Measurements from ENCODE around the gene PITPNB.

Gene PITPNB

DNA sequence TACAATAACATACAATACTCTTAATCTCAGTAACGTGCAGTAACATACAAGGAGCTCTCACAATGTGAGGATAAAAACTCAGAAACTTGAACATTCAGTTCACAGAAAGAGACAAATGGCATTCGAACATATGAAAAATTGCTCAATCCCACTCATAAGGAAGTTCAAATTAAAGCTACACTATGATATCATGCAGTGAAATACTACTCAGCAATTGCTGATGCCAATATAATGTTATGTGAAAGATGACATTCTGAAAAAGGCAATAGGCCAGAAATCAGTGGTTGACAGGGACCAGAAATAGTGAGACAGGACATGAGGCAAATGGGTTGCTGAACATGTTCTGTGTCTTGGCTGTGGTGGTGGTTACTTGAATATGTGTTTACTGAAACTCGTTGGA, 33.7 kb upstream of the PITPNB start:
- Histone ChIP-seq H3K4me3 (ENCODE audit: insufficient read length, low read depth) (no peak overlapping the region), H3K36me3 (ENCODE audit: insufficient read depth, insufficient read length, low read length) (no peaks in the 10 kb centered on the region)
- DNase-seq (ENCODE audit: low read depth, low spot score), result no peak

DNA sequence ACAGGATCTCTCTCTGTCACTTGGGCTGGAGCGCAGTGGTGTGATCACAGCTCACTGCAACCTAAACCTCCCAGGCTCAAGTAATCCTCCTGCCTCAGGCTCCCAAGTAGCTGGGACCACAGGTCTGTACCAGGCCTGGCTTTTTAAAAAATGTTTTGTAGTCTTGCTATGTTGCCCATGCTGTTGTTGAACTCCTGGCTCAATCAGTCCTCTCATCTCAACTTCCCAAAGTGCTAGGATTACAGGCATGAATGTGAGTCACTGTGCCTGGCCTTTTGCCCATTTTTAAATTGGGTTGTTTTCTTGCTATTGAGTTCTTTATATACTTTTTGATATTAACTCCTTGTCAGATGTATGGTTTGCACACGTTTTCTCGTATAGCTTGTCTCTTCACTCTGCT, 33.0 kb upstream of the PITPNB start:
- DNase-seq (ENCODE audit: low read depth, low spot score), result no peak
- Histone ChIP-seq H3K9ac (ENCODE audit: insufficient read length, low read depth) (no peak overlapping the region), H3K36me3 (ENCODE audit: insufficient read depth, insufficient read length, low read length) (no peaks in the 10 kb centered on the region), H3K4me1 (ENCODE audit: insufficient read depth, insufficient read length) (no peaks in the 10 kb centered on the region), H3K4me3 (ENCODE audit: insufficient read length, low read depth) (no peak overlapping the region), H3K9me3 (ENCODE audit: insufficient read depth, low read length) (no peaks in the 10 kb centered on the region), H3K27me3 (ENCODE audit: insufficient read depth, insufficient read length) (no peaks in the 10 kb centered on the region)
- no peak for TF ChIP-seq SUZ12 (IDR thresholded peaks at IDR 0.05; ENCODE audit: extremely low read depth, insufficient read depth, insufficient read length)
- no peak for TF ChIP-seq ZNF274 (IDR thresholded peaks at IDR 0.05; ENCODE audit: low read depth, low read length)
- no peak for TF ChIP-seq YY1 (IDR thresholded peaks at IDR 0.05; ENCODE audit: insufficient read depth, insufficient read length)

More for the DNA sequence above, 33.7 kb upstream of the PITPNB start:
- H3K9me3 ChIP-seq (ENCODE audit: insufficient read depth, low read length), result no peaks in the 10 kb centered on the region
- H3K27me3 ChIP-seq (ENCODE audit: insufficient read depth, insufficient read length), result no peaks in the 10 kb centered on the region
- no peaks in the 10 kb centered on the region for H3K4me1 ChIP-seq (ENCODE audit: insufficient read depth, insufficient read length)
- H3K9ac ChIP-seq (ENCODE audit: insufficient read length, low read depth), result no peak overlapping the region
- TF ChIP-seq SUZ12 (IDR thresholded peaks at IDR 0.05; ENCODE audit: extremely low read depth, insufficient read depth, insufficient read length), result no peak
- TF ChIP-seq YY1 (IDR thresholded peaks at IDR 0.05; ENCODE audit: insufficient read depth, insufficient read length), result no peak
- TF ChIP-seq ZNF274 (IDR thresholded peaks at IDR 0.05; ENCODE audit: low read depth, low read length), result no peak

GRCh38 chr22:27949421-27949820, 30.4 kb upstream of the PITPNB start:
- H3K4me3 ChIP-seq (ENCODE audit: insufficient read length, low read depth), result no peak overlapping the region
- H3K36me3 ChIP-seq (ENCODE audit: insufficient read depth, insufficient read length, low read length), result no peaks in the 10 kb centered on the region
- H3K4me1 ChIP-seq (ENCODE audit: insufficient read depth, insufficient read length), result no peaks in the 10 kb centered on the region
- no peak for DNase-seq (ENCODE audit: low read depth, low spot score)
- no peak overlapping the region for H3K9ac ChIP-seq (ENCODE audit: insufficient read length, low read depth)
- TF ChIP-seq SUZ12 (IDR thresholded peaks at IDR 0.05; ENCODE audit: extremely low read depth, insufficient read depth, insufficient read length) (no peak), ZNF274 (IDR thresholded peaks at IDR 0.05; ENCODE audit: low read depth, low read length) (no peak), YY1 (IDR thresholded peaks at IDR 0.05; ENCODE audit: insufficient read depth, insufficient read length) (no peak)
- no peaks in the 10 kb centered on the region for H3K27me3 ChIP-seq (ENCODE audit: insufficient read depth, insufficient read length)
- H3K9me3 ChIP-seq (ENCODE audit: insufficient read depth, low read length), result no peaks in the 10 kb centered on the region

GRCh38 chr22:27948569-27948968, 29.5 kb upstream of the PITPNB start:
- H3K4me3 ChIP-seq (ENCODE audit: insufficient read length, low read depth), result no peak overlapping the region
- TF ChIP-seq YY1 (IDR thresholded peaks at IDR 0.05; ENCODE audit: insufficient read depth, insufficient read length), result no peak
- TF ChIP-seq ZNF274 (IDR thresholded peaks at IDR 0.05; ENCODE audit: low read depth, low read length), result no peak
- TF ChIP-seq SUZ12 (IDR thresholded peaks at IDR 0.05; ENCODE audit: extremely low read depth, insufficient read depth, insufficient read length), result no peak

GRCh38 chr22:27947448-27947847, 28.4 kb upstream of the PITPNB start:
- Histone ChIP-seq H3K9ac (ENCODE audit: insufficient read length, low read depth) (no peak overlapping the region), H3K4me3 (ENCODE audit: insufficient read length, low read depth) (no peak overlapping the region), H3K4me1 (ENCODE audit: insufficient read depth, insufficient read length) (no peaks in the 10 kb centered on the region), H3K27me3 (ENCODE audit: insufficient read depth, insufficient read length) (no peaks in the 10 kb centered on the region), H3K9me3 (ENCODE audit: insufficient read depth, low read length) (no peaks in the 10 kb centered on the region), H3K36me3 (ENCODE audit: insufficient read depth, insufficient read length, low read length) (no peaks in the 10 kb centered on the region)
- DNase-seq (ENCODE audit: low read depth, low spot score), result no peak
- TF ChIP-seq YY1 (IDR thresholded peaks at IDR 0.05; ENCODE audit: insufficient read depth, insufficient read length), result no peak
- TF ChIP-seq ZNF274 (IDR thresholded peaks at IDR 0.05; ENCODE audit: low read depth, low read length), result no peak
- TF ChIP-seq SUZ12 (IDR thresholded peaks at IDR 0.05; ENCODE audit: extremely low read depth, insufficient read depth, insufficient read length), result no peak

More at GRCh38 chr22:27948569-27948968, 29.5 kb upstream of the PITPNB start:
- Histone ChIP-seq H3K4me1 (ENCODE audit: insufficient read depth, insufficient read length) (no peaks in the 10 kb centered on the region), H3K9me3 (ENCODE audit: insufficient read depth, low read length) (no peaks in the 10 kb centered on the region), H3K9ac (ENCODE audit: insufficient read length, low read depth) (no peak overlapping the region), H3K27me3 (ENCODE audit: insufficient read depth, insufficient read length) (no peaks in the 10 kb centered on the region), H3K36me3 (ENCODE audit: insufficient read depth, insufficient read length, low read length) (no peaks in the 10 kb centered on the region)
- DNase-seq (ENCODE audit: low read depth, low spot score), result no peak

- no peak for DNase-seq (ENCODE audit: low read depth, low spot score)
Observed at GRCh38 chr22:27941143-27941542, 22.1 kb upstream of the PITPNB start.

GRCh38 chr22:27937453-27937852, 18.4 kb upstream of the PITPNB start:
- no peak for DNase-seq (ENCODE audit: low read depth, low spot score)
- no peaks in the 10 kb centered on the region for H3K36me3 ChIP-seq (ENCODE audit: insufficient read depth, insufficient read length, low read length)
- no peak overlapping the region for H3K4me3 ChIP-seq (ENCODE audit: insufficient read length, low read depth)
- TF ChIP-seq SUZ12 (IDR thresholded peaks at IDR 0.05; ENCODE audit: extremely low read depth, insufficient read depth, insufficient read length) (no peak), ZNF274 (IDR thresholded peaks at IDR 0.05; ENCODE audit: low read depth, low read length) (no peak), YY1 (IDR thresholded peaks at IDR 0.05; ENCODE audit: insufficient read depth, insufficient read length) (no peak)
- no peaks in the 10 kb centered on the region for H3K9me3 ChIP-seq (ENCODE audit: insufficient read depth, low read length)
- no peaks in the 10 kb centered on the region for H3K4me1 ChIP-seq (ENCODE audit: insufficient read depth, insufficient read length)
- H3K9ac ChIP-seq (ENCODE audit: insufficient read length, low read depth), result no peak overlapping the region
- no peaks in the 10 kb centered on the region for H3K27me3 ChIP-seq (ENCODE audit: insufficient read depth, insufficient read length)

More at GRCh38 chr22:27941143-27941542, 22.1 kb upstream of the PITPNB start:
- H3K4me3 ChIP-seq (ENCODE audit: insufficient read length, low read depth), result no peak overlapping the region
- no peaks in the 10 kb centered on the region for H3K27me3 ChIP-seq (ENCODE audit: insufficient read depth, insufficient read length)
- no peak overlapping the region for H3K9ac ChIP-seq (ENCODE audit: insufficient read length, low read depth)
- no peaks in the 10 kb centered on the region for H3K9me3 ChIP-seq (ENCODE audit: insufficient read depth, low read length)
- no peaks in the 10 kb centered on the region for H3K36me3 ChIP-seq (ENCODE audit: insufficient read depth, insufficient read length, low read length)
- TF ChIP-seq ZNF274 (IDR thresholded peaks at IDR 0.05; ENCODE audit: low read depth, low read length) (no peak), YY1 (IDR thresholded peaks at IDR 0.05; ENCODE audit: insufficient read depth, insufficient read length) (no peak)
- H3K4me1 ChIP-seq (ENCODE audit: insufficient read depth, insufficient read length), result no peaks in the 10 kb centered on the region

Measured in NT2/D1 (cell line).